HepG2 (cell line): ENCODE data around the gene RGS1. TPM values are rescaled to one million over a fixed set of nuclear protein-coding genes. Genes with fewer than 3 reads are reported as not detected.

Source experiments
- CEBPG ChIP-seq: IDR thresholded peaks from 2 replicates; pipeline ENCODE4 v1.6.1; 2016
- FOXA3 ChIP-seq: IDR thresholded peaks from 2 replicates; pipeline ENCODE4 v1.6.1; 2016; ENCODE audit warnings: missing genetic modification reagents, missing compliant biosample characterization
- HMG20A ChIP-seq: IDR thresholded peaks from 2 replicates; pipeline ENCODE4 v1.6.1; 2016; ENCODE audit warnings: borderline replicate concordance
- HOMEZ ChIP-seq: IDR thresholded peaks from 2 replicates; pipeline ENCODE4 v1.6.1; 2016; ENCODE audit warnings: low read depth
- MYNN ChIP-seq: sonication (generic); formaldehyde crosslinking; IDR thresholded peaks from 2 replicates; pipeline ENCODE4 v1.4.0; 2020; ENCODE audit warnings: mild to moderate bottlenecking, low read depth, missing genetic modification reagents
- PAXIP1 ChIP-seq: sonication (generic); formaldehyde crosslinking; conservative IDR thresholded peaks from 2 replicates; pipeline ENCODE4 v1.4.0; 2020; ENCODE audit warnings: mild to moderate bottlenecking, missing genetic modification reagents, moderate library complexity
- SALL1 ChIP-seq: sonication (generic); formaldehyde crosslinking; IDR thresholded peaks from 2 replicates; pipeline ENCODE4 v1.8.0; 2022; ENCODE audit warnings: mild to moderate bottlenecking, missing genetic modification reagents
- ZBTB1 ChIP-seq: sonication (generic); formaldehyde crosslinking; IDR thresholded peaks from 2 replicates; pipeline ENCODE4 v1.4.0; 2020; ENCODE audit warnings: missing genetic modification reagents, borderline replicate concordance
- ZMYM4 ChIP-seq: sonication (generic); formaldehyde crosslinking; IDR thresholded peaks from 2 replicates; pipeline ENCODE4 v1.8.1; 2023; ENCODE audit warnings: mild to moderate bottlenecking, missing genetic modification reagents
- ZNF512B ChIP-seq: sonication (generic); formaldehyde crosslinking; IDR thresholded peaks from 2 replicates; pipeline ENCODE4 v1.5.1; 2020; ENCODE audit warnings: missing genetic modification reagents, mild to moderate bottlenecking, borderline replicate concordance
- ZNF710 ChIP-seq: sonication (generic); formaldehyde crosslinking; IDR thresholded peaks from 2 replicates; pipeline ENCODE4 v1.5.0; 2020; ENCODE audit warnings: mild to moderate bottlenecking, missing genetic modification reagents, borderline replicate concordance
- polyA plus RNA-seq, 8 experiments: library from polyadenylated mRNA; depleted of rRNA in 3 of 8; stranded (reverse) in 7 of 8; unstranded in 1 of 8; fragments of >200 nt; fragmentation: Illumina TruSeq in 4 of 8; extraction: Trizol in 4 of 8; gene quantifications; 2 replicates each; pipeline versions ENCODE4 v1.2.1 to v1.2.3, GENCODE V29; 2011 to 2016; ENCODE audit warnings: low read depth in 4 of 8, missing spikeins in 1 of 8, mixed read lengths in 1 of 8; ENCODE audit not compliant: insufficient read depth in 1 of 8
- total RNA-seq, 5 experiments: library from RNA; depleted of rRNA; stranded (reverse); fragments of >200 nt; fragmentation: Illumina TruSeq; extraction: Trizol; gene quantifications; 2 replicates each; pipeline ENCODE4 v1.2.3, GENCODE V29; 2016; ENCODE audit warnings: low read depth in 1 of 5
- TF ChIP-seq, protein P1 (sequence below): sonication (generic); formaldehyde crosslinking; IDR thresholded peaks from 2 replicates; pipeline ENCODE4 v1.9.0; 2021; ENCODE audit warnings: missing genetic modification reagents, mild to moderate bottlenecking, borderline replicate concordance
- TF ChIP-seq, protein P2 (sequence below): sonication (generic); formaldehyde crosslinking; IDR thresholded peaks from 2 replicates; pipeline ENCODE4 v1.4.0; 2020; ENCODE audit warnings: missing genetic modification reagents, borderline replicate concordance

The RGS1 gene
- total and polyA plus RNA-seq, 2 of the 13 experiments (the other 11 are each of a cell fraction or from before 2014, with no cell fraction given): not detected

DNA sequence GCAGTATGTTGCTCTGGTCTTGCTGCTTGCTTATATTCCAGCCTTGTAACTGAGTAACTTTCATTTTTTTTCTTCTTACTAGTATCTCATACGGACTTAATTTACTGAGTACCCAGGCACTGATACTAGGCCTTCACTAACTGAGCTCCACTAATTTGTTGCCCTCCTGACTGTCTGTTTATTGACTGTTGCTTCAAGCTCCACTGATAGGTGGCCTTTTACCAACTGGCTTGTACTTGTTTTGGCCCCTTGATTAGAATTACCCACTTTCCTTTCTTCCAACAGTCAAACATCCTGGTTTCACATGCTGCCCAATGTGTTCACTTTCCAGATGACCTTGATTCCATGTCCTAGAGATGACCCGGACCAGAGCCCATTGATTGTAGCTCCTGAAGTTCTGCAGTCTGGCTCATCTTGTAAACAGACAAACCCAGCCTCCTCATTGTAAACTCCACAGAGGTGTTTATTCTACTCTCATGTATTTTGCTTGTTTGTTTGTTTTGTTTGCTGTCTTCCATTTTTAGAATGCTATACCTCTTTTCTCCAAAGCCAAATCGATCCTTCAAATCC is 27.7 kb downstream of the RGS1 start (continued):
- TF ChIP-seq PAXIP1 (CRISPR knock-in tag): peak; percentile 50
- TF ChIP-seq HOMEZ: peak; percentile 25; the same call in 1 of the 2 replicates
- TF ChIP-seq HMG20A (CRISPR knock-in tag): peak; percentile 25; the same call in 1 of the 2 replicates
- TF ChIP-seq, protein P1, sequence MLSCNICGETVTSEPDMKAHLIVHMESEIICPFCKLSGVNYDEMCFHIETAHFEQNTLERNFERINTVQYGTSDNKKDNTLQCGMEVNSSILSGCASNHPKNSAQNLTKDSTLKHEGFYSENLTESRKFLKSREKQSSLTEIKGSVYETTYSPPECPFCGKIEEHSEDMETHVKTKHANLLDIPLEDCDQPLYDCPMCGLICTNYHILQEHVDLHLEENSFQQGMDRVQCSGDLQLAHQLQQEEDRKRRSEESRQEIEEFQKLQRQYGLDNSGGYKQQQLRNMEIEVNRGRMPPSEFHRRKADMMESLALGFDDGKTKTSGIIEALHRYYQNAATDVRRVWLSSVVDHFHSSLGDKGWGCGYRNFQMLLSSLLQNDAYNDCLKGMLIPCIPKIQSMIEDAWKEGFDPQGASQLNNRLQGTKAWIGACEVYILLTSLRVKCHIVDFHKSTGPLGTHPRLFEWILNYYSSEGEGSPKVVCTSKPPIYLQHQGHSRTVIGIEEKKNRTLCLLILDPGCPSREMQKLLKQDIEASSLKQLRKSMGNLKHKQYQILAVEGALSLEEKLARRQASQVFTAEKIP (CRISPR knock-in tag): no peak
- peak; percentile 36; the same call in 1 of the 2 replicates for TF ChIP-seq SALL1 (CRISPR knock-in tag)
- no peak for TF ChIP-seq ZBTB1 (CRISPR knock-in tag)
- TF ChIP-seq, protein P2, sequence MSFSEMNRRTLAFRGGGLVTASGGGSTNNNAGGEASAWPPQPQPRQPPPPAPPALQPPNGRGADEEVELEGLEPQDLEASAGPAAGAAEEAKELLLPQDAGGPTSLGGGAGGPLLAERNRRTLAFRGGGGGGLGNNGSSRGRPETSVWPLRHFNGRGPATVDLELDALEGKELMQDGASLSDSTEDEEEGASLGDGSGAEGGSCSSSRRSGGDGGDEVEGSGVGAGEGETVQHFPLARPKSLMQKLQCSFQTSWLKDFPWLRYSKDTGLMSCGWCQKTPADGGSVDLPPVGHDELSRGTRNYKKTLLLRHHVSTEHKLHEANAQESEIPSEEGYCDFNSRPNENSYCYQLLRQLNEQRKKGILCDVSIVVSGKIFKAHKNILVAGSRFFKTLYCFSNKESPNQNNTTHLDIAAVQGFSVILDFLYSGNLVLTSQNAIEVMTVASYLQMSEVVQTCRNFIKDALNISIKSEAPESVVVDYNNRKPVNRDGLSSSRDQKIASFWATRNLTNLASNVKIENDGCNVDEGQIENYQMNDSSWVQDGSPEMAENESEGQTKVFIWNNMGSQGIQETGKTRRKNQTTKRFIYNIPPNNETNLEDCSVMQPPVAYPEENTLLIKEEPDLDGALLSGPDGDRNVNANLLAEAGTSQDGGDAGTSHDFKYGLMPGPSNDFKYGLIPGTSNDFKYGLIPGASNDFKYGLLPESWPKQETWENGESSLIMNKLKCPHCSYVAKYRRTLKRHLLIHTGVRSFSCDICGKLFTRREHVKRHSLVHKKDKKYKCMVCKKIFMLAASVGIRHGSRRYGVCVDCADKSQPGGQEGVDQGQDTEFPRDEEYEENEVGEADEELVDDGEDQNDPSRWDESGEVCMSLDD (CRISPR knock-in tag): no peak
- TF ChIP-seq CEBPG (CRISPR knock-in tag): no peak
- TF ChIP-seq ZMYM4: peak; percentile 50; the same call in 1 of the 2 replicates
- TF ChIP-seq FOXA3: 0 out of 2 replicates have a peak, but pooled peaks have one; percentile 20
- no peak for TF ChIP-seq ZNF710 (CRISPR knock-in tag)
- no peak for TF ChIP-seq ZNF512B
- TF ChIP-seq MYNN (CRISPR knock-in tag): no peak
